ENCODE measurements around the gene CAST. TPM values are rescaled to one million over a fixed set of nuclear protein-coding genes. Genes with fewer than 3 reads are reported as not detected.
"Not testable (repeated sequence)": the region's sequence is repeated elsewhere in the genome, so short reads cannot be mapped to it uniquely, and the experiment has no call there.

The CAST gene
- total RNA-seq, 5 donors from 2014 or later (not counting 1 experiment from before 2014, with no cell fraction given), result 166 to 238 (median 191) TPM

DNA sequence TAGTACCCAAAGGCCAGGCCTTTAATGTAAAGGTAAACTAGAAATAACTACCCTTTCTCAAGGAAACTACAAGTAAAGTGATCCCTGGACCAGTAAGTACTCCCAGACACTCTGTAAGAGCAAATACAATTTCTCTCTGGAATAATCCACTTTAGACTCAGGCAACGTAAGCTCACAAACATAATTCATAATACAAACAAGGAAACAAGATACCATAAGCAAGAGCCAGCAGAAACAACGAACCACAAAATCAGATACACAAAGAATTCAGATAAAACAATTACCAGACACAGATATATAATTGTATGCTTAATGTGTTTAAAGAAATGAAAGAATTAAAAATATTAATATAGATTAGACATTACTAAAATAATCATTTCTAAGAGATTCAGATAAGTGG is 133.4 kb downstream of the CAST start:
- H3K4me1 Mint-ChIP-seq, result peaks cover 41 to 69% (median 63%) of the 10 kb centered on the region in 3 donors
- ChIA-PET POLR2A (interaction anchor here in 1 of 2 donors (1.0 kb wide), 1 partner anchor 13 kb away, joined by 4 read pairs; no protein-coding TSS in a partner anchor), CTCF (interaction anchor here (0.8 to 1.1 kb wide), 3 partner anchors 21 to 43 kb away, joined by 3 read pairs; no protein-coding TSS in a partner anchor)
- no peak for DNase-seq
- Histone ChIP-seq H3K36me3 (ENCODE audit: control insufficient read depth in 2 of 2, extremely low read depth in 1 of 2, insufficient read depth in 1 of 2, low read length in 1 of 2) (peaks cover 21 to 91% of the 10 kb centered on the region in 2 donors), H3K4me1 (ENCODE audit: control insufficient read depth in 1 of 2, extremely low read depth in 1 of 2, insufficient read depth in 2 of 2, low read length in 2 of 2) (peaks cover 7 to 11% of the 10 kb centered on the region in 2 experiments), H3K27me3 (replicated peaks in 1 of 2; ENCODE audit: control insufficient read depth in 2 of 2, extremely low read depth in 1 of 2, insufficient read depth in 2 of 2, low read length in 1 of 2) (no peaks in the 10 kb centered on the region), H3K4me3 (ENCODE audit: control insufficient read depth in 1 of 2, extremely low read depth in 1 of 2, low read length in 1 of 2) (no peak overlapping the region), H3K27ac (ENCODE audit: low read length) (peak overlapping the region; percentile 35), H3K9me3 (no peaks in the 10 kb centered on the region)
- H3K4me3 Mint-ChIP-seq, result peak overlapping the region in 1 of 3 donors; percentile 4
- no peaks in the 10 kb centered on the region for H3K27me3 Mint-ChIP-seq
- ATAC-seq (replicated peaks in 1 of 4), result no peak
- WGBS (ENCODE audit: insufficient coverage), result no CpG with 5 or more reads among the region's 2 CpGs
- H3K27ac Mint-ChIP-seq, result peak overlapping the region in 1 of 2 donors; percentile 68
- H3K9me3 Mint-ChIP-seq, result no peaks in the 10 kb centered on the region
- H3K36me3 Mint-ChIP-seq, result peaks cover 79% of the 10 kb centered on the region

GRCh38 chr5:96796434-96796833 is 134.3 kb downstream of the CAST start:
- CTCF ChIA-PET, result interaction anchor here (1.0 to 1.1 kb wide), 2 partner anchors 20 to 30 kb away, joined by 3 read pairs; no protein-coding TSS in a partner anchor
- H3K4me1 Mint-ChIP-seq, result peaks cover 39 to 67% (median 62%) of the 10 kb centered on the region in 3 donors

GRCh38 chr5:96801718-96802117 is 139.5 kb downstream of the CAST start:
- Mint-ChIP-seq H3K36me3 (peaks cover 55% of the 10 kb centered on the region), H3K4me3 (peak overlapping the region in 1 of 3 donors; percentile 4), H3K4me1 (peaks cover 56 to 79% (median 75%) of the 10 kb centered on the region in 3 donors)
- H3K27me3 Mint-ChIP-seq; H3K27ac ChIP-seq (ENCODE audit: low read length); H3K27ac Mint-ChIP-seq; H3K4me3 ChIP-seq (ENCODE audit: control insufficient read depth in 1 of 2, extremely low read depth in 1 of 2, low read length in 1 of 2); H3K9me3 Mint-ChIP-seq; DNase-seq; H3K27me3 ChIP-seq (replicated peaks in 1 of 2; ENCODE audit: control insufficient read depth in 2 of 2, extremely low read depth in 1 of 2, insufficient read depth in 2 of 2, low read length in 1 of 2); ATAC-seq (replicated peaks in 1 of 4); H3K9me3 ChIP-seq: not testable (repeated sequence)
- CTCF ChIA-PET, result interaction anchor here in 1 of 2 donors (0.6 kb wide), 1 partner anchor 108 kb away, joined by 3 read pairs; no protein-coding TSS in a partner anchor
- WGBS (ENCODE audit: insufficient coverage), result no CpG with 5 or more reads among the region's 11 CpGs
- H3K36me3 ChIP-seq (ENCODE audit: control insufficient read depth in 2 of 2, extremely low read depth in 1 of 2, insufficient read depth in 1 of 2, low read length in 1 of 2), result peaks cover 9 to 64% of the 10 kb centered on the region in 2 donors
- H3K4me1 ChIP-seq (ENCODE audit: control insufficient read depth in 1 of 2, extremely low read depth in 1 of 2, insufficient read depth in 2 of 2, low read length in 2 of 2), result peaks cover 17 to 31% of the 10 kb centered on the region in 2 experiments
- POLR2A ChIA-PET, result interaction anchor here (0.6 to 0.7 kb wide), 2 partner anchors 16 to 81 kb away, joined by 3 to 14 read pairs; no protein-coding TSS in a partner anchor

More at GRCh38 chr5:96796434-96796833, 134.3 kb downstream of the CAST start:
- Histone ChIP-seq H3K9me3 (no peaks in the 10 kb centered on the region), H3K36me3 (ENCODE audit: control insufficient read depth in 2 of 2, extremely low read depth in 1 of 2, insufficient read depth in 1 of 2, low read length in 1 of 2) (peaks cover 16 to 91% of the 10 kb centered on the region in 2 donors), H3K4me3 (ENCODE audit: control insufficient read depth in 1 of 2, extremely low read depth in 1 of 2, low read length in 1 of 2) (no peak overlapping the region), H3K27ac (ENCODE audit: low read length) (no peak overlapping the region), H3K4me1 (ENCODE audit: control insufficient read depth in 1 of 2, extremely low read depth in 1 of 2, insufficient read depth in 2 of 2, low read length in 2 of 2) (peaks cover 7 to 11% of the 10 kb centered on the region in 2 experiments), H3K27me3 (replicated peaks in 1 of 2; ENCODE audit: control insufficient read depth in 2 of 2, extremely low read depth in 1 of 2, insufficient read depth in 2 of 2, low read length in 1 of 2) (no peaks in the 10 kb centered on the region)
- Mint-ChIP-seq H3K4me3 (no peak overlapping the region), H3K27ac (peak overlapping the region; percentile 32 to 73), H3K9me3 (no peaks in the 10 kb centered on the region), H3K36me3 (peaks cover 73% of the 10 kb centered on the region), H3K27me3 (no peaks in the 10 kb centered on the region)
- ATAC-seq (replicated peaks in 1 of 4) (no peak), DNase-seq (no peak)
- WGBS (ENCODE audit: insufficient coverage), result no CpG with 5 or more reads among the region's 2 CpGs
- POLR2A ChIA-PET, result interaction anchor here in 1 of 2 donors (0.6 kb wide), 1 partner anchor 9 kb away, joined by 4 read pairs; no protein-coding TSS in a partner anchor

DNA sequence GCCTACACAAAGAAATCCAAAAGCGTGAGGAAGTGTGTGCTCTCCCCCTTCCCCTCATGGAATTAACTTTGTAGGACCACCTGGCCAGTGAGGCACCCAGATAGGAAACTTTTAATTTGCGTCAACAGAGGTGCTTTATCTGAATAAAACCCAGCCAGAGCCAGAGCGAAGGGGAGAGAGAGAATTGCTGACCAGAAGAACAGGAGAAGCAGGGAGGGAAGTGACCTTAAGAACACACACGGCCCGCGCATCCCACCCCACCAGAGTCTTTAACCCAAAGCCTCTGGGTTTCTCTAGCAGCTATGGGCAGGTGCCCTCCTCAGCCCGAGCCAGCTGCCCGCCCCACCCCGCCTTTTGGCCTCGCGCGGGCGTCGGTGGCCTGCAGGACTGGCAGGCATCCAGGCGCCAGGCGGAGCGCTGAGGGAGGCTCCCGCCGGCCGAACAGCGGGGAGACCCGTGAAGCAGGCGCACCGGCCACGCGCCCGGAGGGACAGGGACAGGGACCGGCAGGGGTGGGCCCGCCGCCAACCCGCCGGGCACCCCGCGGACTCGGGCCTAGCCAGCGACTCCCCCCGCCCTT is 145.0 kb downstream of the CAST start:
- peak overlapping the region; percentile 97 to 99 for H3K27ac Mint-ChIP-seq
- DNase-seq, result peak in 7 of 35 experiments; percentile 1 to 52 (median 18)
- Histone ChIP-seq H3K9me3 (no peaks in the 10 kb centered on the region), H3K4me3 (ENCODE audit: control insufficient read depth in 1 of 2, extremely low read depth in 1 of 2, low read length in 1 of 2) (peak overlapping the region; percentile 86 to 89), H3K27ac (ENCODE audit: low read length) (peak overlapping the region; percentile 96), H3K36me3 (ENCODE audit: control insufficient read depth in 2 of 2, extremely low read depth in 1 of 2, insufficient read depth in 1 of 2, low read length in 1 of 2) (peaks cover 0 to 12% of the 10 kb centered on the region in 2 donors), H3K27me3 (replicated peaks in 1 of 2; ENCODE audit: control insufficient read depth in 2 of 2, extremely low read depth in 1 of 2, insufficient read depth in 2 of 2, low read length in 1 of 2) (no peaks in the 10 kb centered on the region), H3K4me1 (ENCODE audit: control insufficient read depth in 1 of 2, extremely low read depth in 1 of 2, insufficient read depth in 2 of 2, low read length in 2 of 2) (peaks cover 33 to 48% of the 10 kb centered on the region in 2 experiments)
- H3K4me1 Mint-ChIP-seq, result peaks cover 80 to 89% (median 81%) of the 10 kb centered on the region in 3 donors
- peak overlapping the region; percentile 93 to 95 (median 95) for H3K4me3 Mint-ChIP-seq
- CTCF ChIA-PET, result interaction anchor here (0.5 to 2.0 kb wide), 10 partner anchors 9 to 1966 kb away, joined by 3 to 14 read pairs (median 4); partner anchors contain the start of genes ERAP2 (in 1 of the 2) and LNPEP (in 1 of the 2)
- no peaks in the 10 kb centered on the region for H3K9me3 Mint-ChIP-seq
- peak in 3 of 4 experiments; percentile 11 to 28 (median 22) for ATAC-seq (replicated peaks in 1 of 4)
- peaks cover 19% of the 10 kb centered on the region for H3K36me3 Mint-ChIP-seq
- WGBS (ENCODE audit: insufficient coverage), result under 1% methylated on average over 31 of the region's 37 CpGs
- POLR2A ChIA-PET, result interaction anchor here (0.6 to 1.5 kb wide), 6 partner anchors 9 to 103 kb away, joined by 3 to 10 read pairs (median 4); no protein-coding TSS in a partner anchor
- no peaks in the 10 kb centered on the region for H3K27me3 Mint-ChIP-seq

DNA sequence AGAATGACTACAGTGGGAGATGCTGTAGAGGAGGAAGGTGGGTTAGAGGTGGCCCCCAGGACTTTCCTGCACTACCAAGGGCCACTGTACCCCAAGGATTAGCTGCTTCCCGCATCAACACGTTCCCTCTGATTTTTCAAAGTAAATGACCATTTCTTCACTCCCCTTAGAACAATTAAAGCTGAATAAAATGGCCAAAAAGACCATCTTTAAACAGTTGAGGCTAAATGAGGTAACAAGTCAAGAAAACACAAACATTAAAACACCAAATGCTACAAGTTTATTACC is 146.3 kb downstream of the CAST start:
- peaks cover 79 to 89% (median 80%) of the 10 kb centered on the region in 3 donors for H3K4me1 Mint-ChIP-seq
- H3K4me3 ChIP-seq (ENCODE audit: control insufficient read depth in 1 of 2, extremely low read depth in 1 of 2, low read length in 1 of 2), result peak overlapping the region; percentile 80 to 89
- CTCF ChIA-PET, result interaction anchor here (0.7 to 2.0 kb wide), 9 partner anchors 12 to 1964 kb away, joined by 3 to 14 read pairs (median 4); partner anchors contain the start of genes ERAP2 (in 1 of the 2) and LNPEP (in 1 of the 2)
- H3K27me3 ChIP-seq (replicated peaks in 1 of 2; ENCODE audit: control insufficient read depth in 2 of 2, extremely low read depth in 1 of 2, insufficient read depth in 2 of 2, low read length in 1 of 2), result no peaks in the 10 kb centered on the region
- peak overlapping the region; percentile 99 for H3K27ac Mint-ChIP-seq
- ATAC-seq (replicated peaks in 1 of 4), result no peak
- peaks cover 0 to 3% of the 10 kb centered on the region in 2 donors for H3K36me3 ChIP-seq (ENCODE audit: control insufficient read depth in 2 of 2, extremely low read depth in 1 of 2, insufficient read depth in 1 of 2, low read length in 1 of 2)
- H3K27me3 Mint-ChIP-seq, result no peaks in the 10 kb centered on the region
- no peaks in the 10 kb centered on the region for H3K9me3 ChIP-seq
- H3K27ac ChIP-seq (ENCODE audit: low read length), result peak overlapping the region; percentile 96
- peak overlapping the region; percentile 92 to 95 (median 93) for H3K4me3 Mint-ChIP-seq
- POLR2A ChIA-PET, result interaction anchor here (0.6 to 1.5 kb wide), 7 partner anchors 8 to 153 kb away, joined by 3 to 12 read pairs (median 4); no protein-coding TSS in a partner anchor
- peaks cover 9% of the 10 kb centered on the region for H3K36me3 Mint-ChIP-seq
- no CpG with 5 or more reads among the region's 2 CpGs for WGBS (ENCODE audit: insufficient coverage)
- no peaks in the 10 kb centered on the region for H3K9me3 Mint-ChIP-seq
- peaks cover 31 to 41% of the 10 kb centered on the region in 2 experiments for H3K4me1 ChIP-seq (ENCODE audit: control insufficient read depth in 1 of 2, extremely low read depth in 1 of 2, insufficient read depth in 2 of 2, low read length in 2 of 2)
- no peak for DNase-seq

GRCh38 chr5:96808868-96809558 is 146.8 kb downstream of the CAST start:
- Mint-ChIP-seq H3K27me3 (no peaks in the 10 kb centered on the region), H3K36me3 (peaks cover 5% of the 10 kb centered on the region), H3K4me3 (peak overlapping the region; percentile 92 to 95 (median 93)), H3K4me1 (peaks cover 77 to 86% (median 78%) of the 10 kb centered on the region in 3 donors), H3K27ac (peak overlapping the region; percentile 99), H3K9me3 (no peaks in the 10 kb centered on the region)
- POLR2A ChIA-PET, result interaction anchor here (0.6 to 1.5 kb wide), 7 partner anchors 7 to 153 kb away, joined by 3 to 12 read pairs (median 4); no protein-coding TSS in a partner anchor
- CTCF ChIA-PET, result interaction anchor here (0.7 to 2.5 kb wide), 9 partner anchors 12 to 1963 kb away, joined by 3 to 14 read pairs (median 4); partner anchors contain the start of gene ERAP2 (in 1 of the 2)
- Histone ChIP-seq H3K4me3 (ENCODE audit: control insufficient read depth in 1 of 2, extremely low read depth in 1 of 2, low read length in 1 of 2) (peak overlapping the region in 1 of 2 donors; percentile 80), H3K36me3 (ENCODE audit: control insufficient read depth in 2 of 2, extremely low read depth in 1 of 2, insufficient read depth in 1 of 2, low read length in 1 of 2) (no peaks in the 10 kb centered on the region), H3K27ac (ENCODE audit: low read length) (peak overlapping the region; percentile 96), H3K4me1 (ENCODE audit: control insufficient read depth in 1 of 2, extremely low read depth in 1 of 2, insufficient read depth in 2 of 2, low read length in 2 of 2) (peaks cover 31 to 38% of the 10 kb centered on the region in 2 experiments), H3K9me3 (no peaks in the 10 kb centered on the region), H3K27me3 (replicated peaks in 1 of 2; ENCODE audit: control insufficient read depth in 2 of 2, extremely low read depth in 1 of 2, insufficient read depth in 2 of 2, low read length in 1 of 2) (no peaks in the 10 kb centered on the region)
- DNase-seq, result no peak
- 82% methylated on average over 4 of the region's 8 CpGs for WGBS (ENCODE audit: insufficient coverage)
- ATAC-seq (replicated peaks in 1 of 4), result no peak
